WTC11 (cell line): ENCODE data around the gene CFAP100. TPM values are rescaled to one million over a fixed set of nuclear protein-coding genes. Genes with fewer than 3 reads are reported as not detected.

Source experiments
- ATAC-seq: fragments of 200-7000 bp; cut with Tn5 transposase; 2 replicates; pipeline ENCODE4 v1.10.0; 2021; ENCODE audit warnings: mild to moderate bottlenecking, moderate library complexity
- CTCF ChIA-PET: fragments of 300-600 bp; sonication (Branson Sonifier 250); formaldehyde crosslinking; loops from one replicate; lab custom pipeline; 2021; ENCODE audit warnings: antibody characterized with exemption; lab: Charles Lee
- POLR2A ChIA-PET: fragments of 350-600 bp; sonication (Branson Sonifier 250); formaldehyde crosslinking; loops from one replicate; lab custom pipeline; 2021; ENCODE audit warnings: antibody characterized with exemption; lab: Charles Lee
- DNase-seq: peaks from one replicate; pipeline ENCODE4 v3.0.0; 2021; ENCODE audit warnings: low spot score
- H3K27ac Mint-ChIP-seq: 2 replicates; pipeline ENCODE4 v1.8.0; 2021; ENCODE audit warnings: mixed read lengths
- H3K27me3 Mint-ChIP-seq: 2 replicates; pipeline ENCODE4 v1.8.0; 2021; ENCODE audit warnings: low read depth, mild to moderate bottlenecking, moderate library complexity, mixed read lengths
- H3K36me3 Mint-ChIP-seq: 2 replicates; pipeline ENCODE4 v1.8.0; 2021; ENCODE audit warnings: mixed read lengths
- H3K4me1 Mint-ChIP-seq: 2 replicates; pipeline ENCODE4 v1.8.0; 2022; ENCODE audit warnings: mixed read lengths
- H3K4me3 Mint-ChIP-seq: 2 replicates; pipeline ENCODE4 v1.8.0; 2021; ENCODE audit warnings: mild to moderate bottlenecking, moderate library complexity, mixed read lengths
- H3K9me3 Mint-ChIP-seq: 2 replicates; pipeline ENCODE4 v1.8.0; 2021; ENCODE audit warnings: mixed read lengths
- CDX4 ChIP-seq: fragments of 250-450 bp; sonication (Bioruptor Pico); IDR thresholded peaks from 2 replicates; pipeline ENCODE4 v1.9.0; 2021; ENCODE audit warnings: moderate library complexity, mild to moderate bottlenecking, inconsistent platforms, borderline replicate concordance
- CREM ChIP-seq: sonication (generic); formaldehyde crosslinking; IDR thresholded peaks from 2 replicates; pipeline ENCODE4 v1.8.1; 2022; ENCODE audit warnings: mild to moderate bottlenecking, missing genetic modification reagents, moderate library complexity
- ESRRA ChIP-seq: sonication (generic); formaldehyde crosslinking; IDR thresholded peaks from 2 replicates; pipeline ENCODE4 v1.8.1; 2022; ENCODE audit warnings: mild to moderate bottlenecking, missing genetic modification reagents, borderline replicate concordance
- FOXK1 ChIP-seq: sonication (generic); formaldehyde crosslinking; IDR thresholded peaks from 2 replicates; pipeline ENCODE4 v1.8.0; 2022; ENCODE audit warnings: mild to moderate bottlenecking, moderate library complexity, missing genetic modification reagents
- HMGA2 ChIP-seq: fragments of 250-450 bp; sonication (Bioruptor Pico); IDR thresholded peaks from 2 replicates; pipeline ENCODE4 v1.4.0; 2021; ENCODE audit warnings: mild to moderate bottlenecking, moderate library complexity
- JAZF1 ChIP-seq: fragments of 250-450 bp; sonication (Bioruptor Pico); IDR thresholded peaks from 2 replicates; pipeline ENCODE4 v1.9.0; 2021; ENCODE audit warnings: moderate library complexity, mild to moderate bottlenecking, inconsistent platforms
- JUN ChIP-seq: sonication (generic); formaldehyde crosslinking; IDR thresholded peaks from 2 replicates; pipeline ENCODE4 v1.8.0; 2023; ENCODE audit warnings: mild to moderate bottlenecking, missing genetic modification reagents
- TEAD1 ChIP-seq: sonication (generic); formaldehyde crosslinking; IDR thresholded peaks from 2 replicates; pipeline ENCODE4 v1.8.0; 2022; ENCODE audit warnings: mild to moderate bottlenecking, missing genetic modification reagents
- ZNF425 ChIP-seq: fragments of 250-450 bp; sonication (Bioruptor Pico); conservative IDR thresholded peaks from 2 replicates; pipeline ENCODE4 v1.9.0; 2021; ENCODE audit warnings: mild to moderate bottlenecking
- total RNA-seq: library from RNA; stranded (reverse); gene quantifications from 3 replicates; pipeline ENCODE4 v1.2.3, GENCODE V29; 2021

Gene CFAP100
- total RNA-seq, 1 experiment from 2014 or later: not detected

- TF ChIP-seq ZNF425 (CRISPR knock-in tag) (no peak), CREM (CRISPR knock-in tag) (no peak), JAZF1 (CRISPR knock-in tag) (no peak), FOXK1 (CRISPR knock-in tag) (0 out of 2 replicates have a peak, but pooled peaks have one; percentile 24), ESRRA (CRISPR knock-in tag) (no peak)
Observed at GRCh38 chr3:126485176-126485897, 90.6 kb downstream of the CFAP100 start (continued).

GRCh38 chr3:126485956-126486355 is 91.2 kb downstream of the CFAP100 start:
- Mint-ChIP-seq H3K4me1 (peaks cover 39% of the 10 kb centered on the region), H3K36me3 (no peaks in the 10 kb centered on the region), H3K27me3 (no peaks in the 10 kb centered on the region; the same call in 1 of the 2 replicates), H3K27ac (no peak overlapping the region), H3K4me3 (no peak overlapping the region), H3K9me3 (no peaks in the 10 kb centered on the region)
- ChIA-PET POLR2A (interaction anchor here (1.3 to 1.4 kb wide), 2 partner anchors 9 to 11 kb away, joined by 3 to 5 read pairs; no protein-coding TSS in a partner anchor), CTCF (interaction anchor here (1.6 to 2.7 kb wide), 2 partner anchors 10 to 24 kb away, joined by 6 to 8 read pairs; no protein-coding TSS in a partner anchor)
- DNase-seq: no peak
- ATAC-seq: no peak
- TF ChIP-seq HMGA2 (CRISPR knock-in tag) (no peak), TEAD1 (CRISPR knock-in tag) (no peak), JUN (CRISPR knock-in tag) (no peak), CDX4 (no peak)

Other genes starting within 250 kb of the CFAP100 start
- 0.78 to 2.0 TPM (median 1.2 TPM) in 3 replicates for gene ALDH1L1, start 214.3 kb upstream of the CFAP100 start, total RNA-seq
- 12.1 to 14.7 TPM (median 13.0 TPM) in 3 replicates for gene KLF15, start 37.5 kb upstream of the CFAP100 start, total RNA-seq
- gene ZXDC, start 81.0 kb downstream of the CFAP100 start, total RNA-seq: 32.9 to 34.7 TPM (median 33.4 TPM) in 3 replicates
- gene UROC1, start 122.9 kb downstream of the CFAP100 start, total RNA-seq: 0.09 TPM in 1 of 3 replicates, not detected in the others
- 4.1 to 6.8 TPM (median 6.4 TPM) in 3 replicates for gene CHST13, start 129.2 kb downstream of the CFAP100 start, total RNA-seq
- not detected in 3 replicates for gene C3orf22, start 164.0 kb downstream of the CFAP100 start, total RNA-seq